Tibial nerve (tissue), 4 donors: Measurements from ENCODE around the gene NR3C1. TPM values are rescaled to one million over a fixed set of nuclear protein-coding genes. Genes with fewer than 3 reads are reported as not detected.

Experiments
- DNase-seq, 2 donors: peaks; one replicate each; pipeline ENCODE4 v3.0.0-alpha.2; 2019; ENCODE audit warnings: low spot score in 2 of 2
- H3K27ac ChIP-seq, 4 donors: fragments of 200-600 bp; sonication (generic) in 3 of 4; one replicate each; pipeline ENCODE4 v1.5.1; 2017 to 2019; ENCODE audit warnings: mild to moderate bottlenecking in 1 of 4
- H3K27me3 ChIP-seq, 2 donors: fragments of 200-600 bp; sonication (generic) in 1 of 2; one replicate each; pipeline versions ENCODE4 v1.5.1 to v1.6.0; 2017 to 2019
- H3K36me3 ChIP-seq, 3 donors: fragments of 200-600 bp; sonication (generic); one replicate each; pipeline ENCODE4 v1.5.1; 2018 to 2019
- H3K4me1 ChIP-seq, 4 donors: fragments of 200-600 bp; sonication (generic) in 3 of 4; one replicate each; pipeline ENCODE4 v1.5.1; 2017 to 2019
- H3K4me3 ChIP-seq, 4 donors: fragments of 200-600 bp; sonication (generic) in 3 of 4; one replicate each; pipeline ENCODE4 v1.5.1; 2017 to 2019; ENCODE audit warnings: mild to moderate bottlenecking in 1 of 4, moderate library complexity in 1 of 4
- H3K9me3 ChIP-seq, 4 donors: fragments of 200-600 bp; sonication (generic) in 3 of 4; one replicate each; pipeline ENCODE4 v1.5.1; 2017 to 2019
- CTCF ChIP-seq, 5 experiments: fragments of 200-600 bp in 3 of 5; fragments of 450-650 bp in 2 of 5; sonication (generic) in 3 of 5; IDR thresholded peaks; one replicate each; pipeline ENCODE4 v1.5.1; 2016 to 2019; ENCODE audit warnings: antibody characterized with exemption in 5 of 5, mild to moderate bottlenecking in 3 of 5, moderate library complexity in 2 of 5
- EP300 ChIP-seq, 2 donors: sonication (generic); formaldehyde crosslinking; IDR thresholded peaks; one replicate each; pipeline ENCODE4 v1.6.1; 2017; ENCODE audit warnings: antibody characterized with exemption in 2 of 2, mild to moderate bottlenecking in 1 of 2
- POLR2A ChIP-seq, 2 donors: fragments of 450-650 bp; IDR thresholded peaks; one replicate each; pipeline ENCODE4 v1.6.1; 2017; ENCODE audit warnings: antibody characterized with exemption in 2 of 2, mild to moderate bottlenecking in 2 of 2, moderate library complexity in 2 of 2
- WGBS, 2 donors: methylation state at CpG; one replicate each; pipeline ENCODE4 v1.1.5; 2018; 5-methylcytosine and 5-hydroxymethylcytosine counted together
- total RNA-seq, 4 donors: library from RNA; depleted of rRNA; stranded (reverse); fragments of >200 nt; gene quantifications; one replicate each; pipeline ENCODE4 v1.1.0, GENCODE V29; 2016

The NR3C1 gene
- total RNA-seq, 4 donors from 2014 or later = 47.1 to 86.2 (median 75.8) TPM

GRCh38 chr5:143244990-143245389 is 158.5 kb downstream of the NR3C1 start:
- no peaks in the 10 kb centered on the region for H3K36me3 ChIP-seq
- H3K9me3 ChIP-seq = no peaks in the 10 kb centered on the region
- WGBS, 2 donors = 80 to 98% methylated on average over 2 of the region's 2 CpGs
- peak overlapping the region in 3 of 4 donors; percentile 50 to 84 (median 78) for H3K27ac ChIP-seq
- H3K27me3 ChIP-seq = no peaks in the 10 kb centered on the region
- no peak overlapping the region for H3K4me3 ChIP-seq
- TF ChIP-seq EP300 (IDR thresholded peaks at IDR 0.05) (no peak), POLR2A (IDR thresholded peaks at IDR 0.05) (no peak), CTCF (IDR thresholded peaks at IDR 0.05) (no peak)
- no peak for DNase-seq
- peaks cover 0 to 34% (median 6%) of the 10 kb centered on the region in 4 donors for H3K4me1 ChIP-seq

- Histone ChIP-seq H3K27ac (peak overlapping the region in 3 of 4 donors; percentile 50 to 84 (median 78)), H3K9me3 (no peaks in the 10 kb centered on the region), H3K4me3 (peak overlapping the region in 1 of 4 donors; percentile 16), H3K27me3 (no peaks in the 10 kb centered on the region), H3K36me3 (no peaks in the 10 kb centered on the region), H3K4me1 (peaks cover 0 to 28% (median 6%) of the 10 kb centered on the region in 4 donors)
- TF ChIP-seq POLR2A (IDR thresholded peaks at IDR 0.05) (no peak), EP300 (IDR thresholded peaks at IDR 0.05) (peak in 1 of 2 donors; percentile 55), CTCF (IDR thresholded peaks at IDR 0.05) (no peak)
- WGBS, 2 donors = 53 to 59% methylated on average over 16 of the region's 16 CpGs
- DNase-seq = peak; percentile 46 to 72
Measured at GRCh38 chr5:143244000-143244736, 159.3 kb downstream of the NR3C1 start.

GRCh38 chr5:143243103-143243502 is 160.4 kb downstream of the NR3C1 start:
- Histone ChIP-seq H3K27ac (peak overlapping the region in 2 of 4 donors; percentile 37 to 78), H3K4me3 (no peak overlapping the region), H3K9me3 (no peaks in the 10 kb centered on the region), H3K4me1 (peaks cover 0 to 22% (median 5%) of the 10 kb centered on the region in 4 donors), H3K27me3 (no peaks in the 10 kb centered on the region), H3K36me3 (no peaks in the 10 kb centered on the region)
- WGBS, 2 donors = 90 to 91% methylated on average over 6 of the region's 6 CpGs
- TF ChIP-seq CTCF (IDR thresholded peaks at IDR 0.05) (no peak), POLR2A (IDR thresholded peaks at IDR 0.05) (no peak), EP300 (IDR thresholded peaks at IDR 0.05) (no peak)
- no peak for DNase-seq

- 30 to 54% methylated on average over 1 of the region's 1 CpG for WGBS, 2 donors
- DNase-seq = no peak
Measured at GRCh38 chr5:143241892-143242291, 161.6 kb downstream of the NR3C1 start.

More at GRCh38 chr5:143241892-143242291, 161.6 kb downstream of the NR3C1 start:
- Histone ChIP-seq H3K4me3 (no peak overlapping the region), H3K36me3 (no peaks in the 10 kb centered on the region), H3K27me3 (no peaks in the 10 kb centered on the region), H3K4me1 (peaks cover 0 to 22% (median 5%) of the 10 kb centered on the region in 4 donors), H3K9me3 (no peaks in the 10 kb centered on the region), H3K27ac (no peak overlapping the region)
- TF ChIP-seq POLR2A (IDR thresholded peaks at IDR 0.05) = no peak
- TF ChIP-seq CTCF (IDR thresholded peaks at IDR 0.05) = no peak
- no peak for TF ChIP-seq EP300 (IDR thresholded peaks at IDR 0.05)
